LNCaP clone FGC (cell line): ENCODE measurements around the gene LRRC1.

Experiments
- DNase-seq: peaks from one replicate; pipeline ENCODE4 v3.0.0-alpha.2; 2011; ENCODE audit warnings: low read depth
- H3K4me3 ChIP-seq: 2 replicates; pipeline ENCODE4 v1.5.1; 2011; ENCODE audit warnings: mild to moderate bottlenecking, low read depth, low read length, control low read depth
- TF ChIP-seq, protein P1 (sequence below): IDR thresholded peaks from 2 replicates; pipeline ENCODE4 v1.5.1; 2012; ENCODE audit warnings: mild to moderate bottlenecking; ENCODE audit not compliant: control insufficient read depth, insufficient read depth; ENCODE audit errors: extremely low read depth

The LRRC1 gene

DNA sequence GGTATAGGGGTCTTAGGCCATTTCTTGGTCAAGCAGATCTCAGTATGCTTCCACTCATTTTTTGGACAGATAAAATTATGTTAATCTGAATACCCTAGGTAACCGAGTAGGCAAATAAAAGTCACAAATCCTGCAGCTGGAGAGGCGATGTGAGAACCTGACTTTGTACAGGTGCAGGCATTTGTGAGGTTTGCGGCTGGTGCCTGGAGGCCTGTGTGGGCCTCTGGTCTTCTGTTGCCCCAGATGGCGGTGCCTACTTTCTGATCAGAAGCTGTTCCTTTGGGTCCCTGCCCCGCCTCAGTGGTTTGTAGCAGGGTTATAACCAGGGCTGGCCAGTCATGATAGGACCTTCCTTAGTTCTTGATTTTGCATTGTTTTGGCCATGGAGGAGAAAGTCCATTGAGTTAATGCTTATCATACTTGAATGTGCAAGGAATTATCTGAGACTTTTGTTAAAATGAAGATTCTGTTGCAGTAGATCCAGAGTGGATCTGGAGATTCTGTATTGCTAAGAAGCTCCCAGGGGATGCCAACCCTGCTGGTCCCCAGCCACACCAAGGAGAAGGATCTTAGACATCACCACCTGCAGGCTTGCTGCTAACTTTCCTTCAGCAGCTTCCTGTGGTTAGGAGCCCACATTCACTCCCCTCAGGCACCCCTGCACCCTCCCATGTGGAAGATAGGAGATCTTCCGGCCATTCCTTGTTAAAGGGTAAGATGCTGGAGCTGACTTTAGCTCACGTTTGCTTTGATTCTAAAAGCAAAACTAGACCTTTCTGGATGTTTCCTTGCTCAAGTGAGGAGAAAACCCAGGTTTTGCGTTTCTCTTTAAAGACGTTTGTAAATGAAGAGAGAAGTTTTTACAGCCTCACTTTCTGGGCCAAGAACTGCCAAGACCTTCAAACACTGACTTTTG lies 50.7 kb downstream of the LRRC1 start:
- TF ChIP-seq, protein P1, sequence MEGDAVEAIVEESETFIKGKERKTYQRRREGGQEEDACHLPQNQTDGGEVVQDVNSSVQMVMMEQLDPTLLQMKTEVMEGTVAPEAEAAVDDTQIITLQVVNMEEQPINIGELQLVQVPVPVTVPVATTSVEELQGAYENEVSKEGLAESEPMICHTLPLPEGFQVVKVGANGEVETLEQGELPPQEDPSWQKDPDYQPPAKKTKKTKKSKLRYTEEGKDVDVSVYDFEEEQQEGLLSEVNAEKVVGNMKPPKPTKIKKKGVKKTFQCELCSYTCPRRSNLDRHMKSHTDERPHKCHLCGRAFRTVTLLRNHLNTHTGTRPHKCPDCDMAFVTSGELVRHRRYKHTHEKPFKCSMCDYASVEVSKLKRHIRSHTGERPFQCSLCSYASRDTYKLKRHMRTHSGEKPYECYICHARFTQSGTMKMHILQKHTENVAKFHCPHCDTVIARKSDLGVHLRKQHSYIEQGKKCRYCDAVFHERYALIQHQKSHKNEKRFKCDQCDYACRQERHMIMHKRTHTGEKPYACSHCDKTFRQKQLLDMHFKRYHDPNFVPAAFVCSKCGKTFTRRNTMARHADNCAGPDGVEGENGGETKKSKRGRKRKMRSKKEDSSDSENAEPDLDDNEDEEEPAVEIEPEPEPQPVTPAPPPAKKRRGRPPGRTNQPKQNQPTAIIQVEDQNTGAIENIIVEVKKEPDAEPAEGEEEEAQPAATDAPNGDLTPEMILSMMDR: no peak
- no peak overlapping the region for H3K4me3 ChIP-seq
- DNase-seq: no peak

DNA sequence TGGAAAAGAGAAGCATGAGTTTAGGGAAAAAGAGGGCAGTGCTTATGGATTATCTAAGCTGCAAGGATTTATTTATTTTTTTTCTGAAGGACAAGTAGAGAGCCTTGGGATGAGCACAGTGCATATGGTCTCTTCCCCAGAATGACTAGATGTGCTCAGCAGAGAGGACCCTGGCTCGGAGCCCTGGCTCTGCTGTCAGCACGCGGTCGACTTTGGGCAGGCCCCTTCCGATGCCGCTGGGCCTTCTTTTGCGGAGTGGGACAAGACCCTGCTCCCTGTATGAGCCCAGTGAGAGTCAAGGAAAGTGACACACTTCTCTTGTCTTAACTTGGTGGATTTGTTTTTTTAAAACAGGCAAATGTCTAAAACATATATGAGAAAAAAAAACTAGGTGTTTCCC lies 51.4 kb downstream of the LRRC1 start:
- DNase-seq: no peak
- TF ChIP-seq, protein P1: no peak
- no peak overlapping the region for H3K4me3 ChIP-seq

DNA sequence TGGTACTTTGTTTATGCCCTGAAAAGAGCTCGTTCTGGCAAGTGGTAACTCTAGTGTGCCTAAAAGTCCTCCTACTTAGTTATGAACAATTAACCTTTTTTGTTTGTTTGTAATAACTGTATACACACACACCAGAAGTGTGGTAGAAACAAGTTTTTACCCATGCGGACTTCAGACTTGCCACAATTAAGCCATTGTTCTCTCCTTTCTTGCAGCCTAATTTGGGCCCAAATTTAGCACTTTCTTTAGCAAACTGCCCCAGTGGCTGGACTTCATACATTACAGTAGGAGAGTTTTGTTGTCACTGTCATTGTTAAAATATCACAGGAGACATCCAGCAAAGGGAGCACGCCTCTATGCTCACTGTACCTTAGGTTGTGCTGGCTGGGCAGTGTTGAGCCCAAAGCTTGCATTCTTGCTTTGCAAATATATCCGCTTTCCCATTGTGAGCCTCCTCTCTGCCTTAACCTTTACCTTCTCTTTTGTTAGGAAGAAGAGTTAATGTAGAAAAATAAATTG lies 53.0 kb downstream of the LRRC1 start:
- TF ChIP-seq, protein P1: no peak
- no peak overlapping the region for H3K4me3 ChIP-seq
- no peak for DNase-seq

DNA sequence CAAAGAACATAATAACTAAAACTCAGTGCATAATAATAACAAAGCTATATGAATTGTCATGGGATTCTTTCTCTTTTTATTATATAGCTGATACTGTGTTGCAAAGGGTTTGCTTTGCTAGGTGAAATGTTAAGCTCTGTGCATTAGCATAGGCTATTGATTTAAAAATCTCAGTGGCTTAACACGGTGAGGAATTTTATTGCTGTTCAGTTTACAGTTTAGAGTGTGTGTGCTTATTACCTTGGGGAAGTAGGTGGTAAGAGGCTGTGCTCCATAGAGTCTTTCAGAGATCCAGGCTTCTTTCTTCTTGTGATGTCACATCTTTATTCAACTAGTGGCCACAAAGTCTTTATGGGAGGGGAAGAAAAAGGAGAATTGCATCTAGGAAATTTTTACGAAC lies 55.7 kb downstream of the LRRC1 start:
- TF ChIP-seq, protein P1: no peak
- no peak for DNase-seq

DNA sequence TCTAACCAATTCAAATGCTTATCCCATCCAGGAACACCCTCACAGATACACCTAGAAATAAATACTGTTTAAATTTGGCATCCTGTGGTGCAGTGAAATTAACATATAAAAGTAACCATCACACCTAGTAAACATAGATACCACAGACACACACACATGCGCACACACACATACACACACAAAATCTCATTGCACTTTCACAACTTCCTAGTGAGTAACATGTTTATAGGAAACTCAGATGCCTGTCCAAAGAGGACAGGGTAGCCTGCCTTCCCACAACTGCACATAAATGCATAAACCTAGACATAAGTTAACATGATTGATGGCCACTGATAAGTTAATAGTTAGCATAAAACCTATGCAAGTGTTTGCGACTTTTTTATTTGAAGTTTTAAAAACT lies 56.8 kb downstream of the LRRC1 start:
- DNase-seq: no peak
- H3K4me3 ChIP-seq: no peak overlapping the region
- TF ChIP-seq, protein P1: no peak

More for the DNA sequence above, 55.7 kb downstream of the LRRC1 start:
- no peak overlapping the region for H3K4me3 ChIP-seq

DNA sequence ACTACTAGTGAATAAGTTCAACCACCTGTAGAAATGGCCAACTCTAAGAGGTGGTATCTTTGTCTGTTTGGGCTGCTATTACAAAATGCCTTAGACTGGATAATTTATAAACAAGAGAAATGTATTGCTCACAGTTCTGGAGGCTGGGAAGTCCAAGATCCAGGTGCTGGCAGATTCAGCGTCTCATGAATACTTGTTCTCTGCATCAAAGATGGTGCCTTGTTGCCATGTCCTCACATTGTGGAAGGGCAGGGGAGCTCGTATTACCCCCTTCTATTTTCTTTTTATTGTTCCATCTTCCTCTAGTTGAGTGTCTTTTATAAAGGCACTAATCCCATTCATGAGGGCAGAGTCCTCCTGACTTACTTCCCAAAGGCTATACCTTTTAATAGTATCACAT lies 58.0 kb downstream of the LRRC1 start:
- no peak for DNase-seq
- H3K4me3 ChIP-seq: no peak overlapping the region
- TF ChIP-seq, protein P1: no peak
